HepG2 (cell line): ENCODE results near the gene ALX4.

Experiments used
- ATF7-NPFF ChIP-seq: sonication (generic); formaldehyde crosslinking; IDR thresholded peaks from 2 replicates; pipeline ENCODE4 v1.8.1; 2023; ENCODE audit warnings: mild to moderate bottlenecking, low read depth, missing genetic modification reagents, moderate library complexity
- BCL3 ChIP-seq: sonication (generic); formaldehyde crosslinking; IDR thresholded peaks from 2 replicates; pipeline ENCODE4 v1.5.1; 2020; ENCODE audit warnings: mild to moderate bottlenecking, missing genetic modification reagents, moderate library complexity
- MAX ChIP-seq: IDR thresholded peaks from 2 replicates; pipeline ENCODE4 v1.6.1; 2012; ENCODE audit warnings: inconsistent platforms

GRCh38 chr11:44280257-44280656, 29.7 kb downstream of the ALX4 start:
- no peak for TF ChIP-seq MAX
- TF ChIP-seq BCL3 (CRISPR knock-in tag): no peak
- TF ChIP-seq ATF7-NPFF (CRISPR knock-in tag): no peak
